Uterus (tissue), 4 donors: Measurements from ENCODE around the gene NRDE2. TPM values are rescaled to one million over a fixed set of nuclear protein-coding genes. Genes with fewer than 3 reads are reported as not detected.
A peak's percentile ranks its signal among the peaks of the same experiment; 100 is the strongest.

Experiments used
- DNase-seq, 2 donors: peaks; one replicate each; pipeline ENCODE4 v3.0.0-alpha.2; 2019 to 2020
- H3K27ac ChIP-seq, 2 donors: fragments of 200-600 bp; sonication (generic); 1 replicate in 1 of 2; 2 replicates in 1 of 2; pipeline ENCODE4 v1.5.1; 2016 to 2018
- H3K27me3 ChIP-seq, 2 donors: fragments of 200-600 bp; sonication (generic); one replicate each; pipeline ENCODE4 v1.5.1; 2018 to 2019; ENCODE audit warnings: control low read depth in 1 of 2
- H3K36me3 ChIP-seq, 2 donors: fragments of 200-600 bp; sonication (generic); one replicate each; pipeline ENCODE4 v1.5.1; 2019; ENCODE audit warnings: control low read depth in 1 of 2
- H3K4me1 ChIP-seq, 2 donors: fragments of 200-600 bp; sonication (generic); one replicate each; pipeline ENCODE4 v1.5.1; 2018 to 2019; ENCODE audit warnings: control low read depth in 1 of 2
- H3K4me3 ChIP-seq, 2 donors: fragments of 200-600 bp; sonication (generic); 1 replicate in 1 of 2; 2 replicates in 1 of 2; pipeline ENCODE4 v1.5.1; 2018 to 2019; ENCODE audit warnings: mild to moderate bottlenecking in 1 of 2
- H3K9me3 ChIP-seq, 2 donors: fragments of 200-600 bp; sonication (generic); one replicate each; pipeline ENCODE4 v1.5.1; 2019; ENCODE audit warnings: control low read depth in 1 of 2
- POLR2A ChIP-seq, 2 donors: fragments of 450-650 bp; IDR thresholded peaks; one replicate each; pipeline ENCODE4 v1.6.1; 2016; ENCODE audit warnings: antibody characterized with exemption in 2 of 2, mild to moderate bottlenecking in 1 of 2, moderate library complexity in 1 of 2
- intact Hi-C: fragments of 100-400 bp; cut with DNase I; formaldehyde crosslinking; loops from one replicate; pipeline ENCODE4 v1.15.1; 2023; ENCODE audit warnings: low total_unique reads
- total RNA-seq, 4 donors: library from RNA; depleted of rRNA in 3 of 4; stranded (reverse); fragments of >200 nt in 3 of 4; gene quantifications; one replicate each; pipeline versions ENCODE4 v1.1.0 to v1.2.4, GENCODE V29; 2014 to 2023
- TF ChIP-seq, protein P1 (sequence below), 4 experiments: fragments of 200-600 bp in 2 of 4; fragments of 450-650 bp in 2 of 4; sonication (generic) in 2 of 4; IDR thresholded peaks; one replicate each; pipeline ENCODE4 v1.5.1; 2016 to 2019; ENCODE audit warnings: antibody characterized with exemption in 4 of 4, mild to moderate bottlenecking in 2 of 4, moderate library complexity in 1 of 4
- donor health status: DM: yes; HTN: yes; CAD: no.

NRDE2 gene
- total RNA-seq, 4 donors from 2014 or later: 2.1 to 31.1 (median 27.0) TPM

DNA sequence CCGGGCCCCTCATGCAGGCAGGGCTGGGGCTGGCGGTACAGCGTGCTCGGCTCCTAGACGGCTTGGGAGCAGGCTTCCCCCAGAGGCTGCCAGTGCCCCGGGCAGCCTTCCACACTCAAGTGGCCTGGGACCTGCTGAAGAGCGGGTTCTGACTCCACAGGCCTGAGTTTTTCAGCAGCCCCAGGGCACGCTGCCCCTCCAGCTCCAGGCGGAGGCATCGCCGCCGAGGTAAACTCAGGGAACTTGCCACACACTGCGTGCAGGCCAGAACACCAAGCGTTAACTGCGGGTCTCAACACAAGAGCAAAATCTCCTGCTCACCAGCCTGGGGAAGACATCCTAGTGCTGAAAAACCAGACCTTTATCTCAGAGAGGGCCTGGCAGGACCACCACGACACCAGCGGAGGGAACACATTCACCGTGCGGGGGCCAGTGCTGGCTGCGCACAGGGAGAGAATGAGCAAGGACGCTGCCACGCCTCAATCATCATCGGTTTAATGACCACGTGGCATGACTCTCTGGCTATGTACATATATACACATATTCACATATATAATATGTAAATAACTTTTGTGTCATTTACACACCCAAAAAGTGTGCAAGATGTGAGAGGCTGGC is 54.1 kb downstream of the NRDE2 start:
- Histone ChIP-seq H3K27ac (no peak overlapping the region), H3K27me3 (no peaks in the 10 kb centered on the region), H3K36me3 (no peaks in the 10 kb centered on the region), H3K4me1 (no peaks in the 10 kb centered on the region), H3K9me3 (no peaks in the 10 kb centered on the region), H3K4me3 (no peak overlapping the region)
- no peak for DNase-seq
- TF ChIP-seq, protein P1, sequence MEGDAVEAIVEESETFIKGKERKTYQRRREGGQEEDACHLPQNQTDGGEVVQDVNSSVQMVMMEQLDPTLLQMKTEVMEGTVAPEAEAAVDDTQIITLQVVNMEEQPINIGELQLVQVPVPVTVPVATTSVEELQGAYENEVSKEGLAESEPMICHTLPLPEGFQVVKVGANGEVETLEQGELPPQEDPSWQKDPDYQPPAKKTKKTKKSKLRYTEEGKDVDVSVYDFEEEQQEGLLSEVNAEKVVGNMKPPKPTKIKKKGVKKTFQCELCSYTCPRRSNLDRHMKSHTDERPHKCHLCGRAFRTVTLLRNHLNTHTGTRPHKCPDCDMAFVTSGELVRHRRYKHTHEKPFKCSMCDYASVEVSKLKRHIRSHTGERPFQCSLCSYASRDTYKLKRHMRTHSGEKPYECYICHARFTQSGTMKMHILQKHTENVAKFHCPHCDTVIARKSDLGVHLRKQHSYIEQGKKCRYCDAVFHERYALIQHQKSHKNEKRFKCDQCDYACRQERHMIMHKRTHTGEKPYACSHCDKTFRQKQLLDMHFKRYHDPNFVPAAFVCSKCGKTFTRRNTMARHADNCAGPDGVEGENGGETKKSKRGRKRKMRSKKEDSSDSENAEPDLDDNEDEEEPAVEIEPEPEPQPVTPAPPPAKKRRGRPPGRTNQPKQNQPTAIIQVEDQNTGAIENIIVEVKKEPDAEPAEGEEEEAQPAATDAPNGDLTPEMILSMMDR (IDR thresholded peaks at IDR 0.05): no peak
- no peak for TF ChIP-seq POLR2A (IDR thresholded peaks at IDR 0.05)
- intact Hi-C loops: no loop called here

DNA sequence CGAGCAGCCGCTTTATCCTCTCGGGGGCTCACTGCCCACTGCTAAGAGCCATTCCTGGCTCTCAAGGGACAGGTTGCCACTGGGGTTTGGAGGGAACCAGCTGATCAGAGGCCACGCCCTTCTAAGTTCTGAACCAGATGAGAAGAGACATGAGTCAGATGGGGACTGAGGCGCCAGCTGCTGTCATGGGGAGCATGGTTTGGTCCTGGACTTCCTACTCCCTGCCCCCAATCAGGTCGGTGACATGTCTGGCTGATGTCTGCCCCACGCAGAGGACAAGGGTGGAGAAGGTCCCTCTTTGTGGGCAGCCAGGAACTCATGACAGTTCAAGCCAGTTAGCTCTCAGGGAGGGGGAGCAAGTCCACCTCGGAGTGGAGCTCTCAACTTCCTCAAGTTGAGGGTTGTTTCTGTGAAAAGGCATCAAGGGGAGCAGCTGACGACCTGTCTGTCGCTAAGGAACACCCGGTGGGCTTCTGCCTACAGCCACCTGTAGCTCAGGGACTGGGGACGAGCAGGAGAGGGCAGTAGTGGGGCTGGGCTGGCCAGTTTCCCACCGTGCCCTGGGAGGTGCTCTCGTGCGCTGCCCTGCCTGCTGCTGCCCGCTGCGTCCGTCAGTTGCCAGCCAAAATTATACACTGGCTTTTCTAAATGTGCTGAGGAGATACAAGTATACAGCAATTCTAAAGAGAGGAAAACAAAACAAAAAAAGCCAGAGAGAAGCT is 54.9 kb downstream of the NRDE2 start:
- Histone ChIP-seq H3K27ac (no peak overlapping the region), H3K27me3 (no peaks in the 10 kb centered on the region), H3K4me3 (no peak overlapping the region), H3K4me1 (no peaks in the 10 kb centered on the region), H3K36me3 (no peaks in the 10 kb centered on the region), H3K9me3 (no peaks in the 10 kb centered on the region)
- no peak for TF ChIP-seq POLR2A (IDR thresholded peaks at IDR 0.05)
- TF ChIP-seq, protein P1 (IDR thresholded peaks at IDR 0.05): no peak
- intact Hi-C loops: no loop called here
- DNase-seq: no peak

DNA sequence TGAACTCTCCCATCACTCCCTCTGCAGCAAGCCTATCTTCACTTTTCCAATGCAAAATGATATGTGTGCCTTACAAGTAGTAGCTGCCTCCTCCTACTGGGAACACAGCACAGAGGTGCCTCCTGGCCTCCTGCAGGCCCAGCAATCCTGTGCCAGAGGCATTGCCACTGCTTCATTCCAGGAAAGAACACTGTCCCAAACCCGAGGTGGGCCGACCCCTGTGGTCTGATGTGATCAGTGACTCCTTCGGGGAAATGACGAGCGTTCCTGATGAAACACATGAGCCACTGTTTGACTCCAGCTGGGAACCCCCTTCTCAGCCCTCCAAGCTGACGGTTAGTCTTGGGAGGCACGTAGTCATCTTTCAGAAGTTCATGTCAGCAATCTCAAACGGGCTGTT is 55.9 kb downstream of the NRDE2 start:
- Histone ChIP-seq H3K27me3 (no peaks in the 10 kb centered on the region), H3K4me1 (no peaks in the 10 kb centered on the region), H3K36me3 (no peaks in the 10 kb centered on the region), H3K4me3 (no peak overlapping the region), H3K9me3 (no peaks in the 10 kb centered on the region), H3K27ac (peak overlapping the region in 1 of 2 donors; percentile 41)
- intact Hi-C loops: no loop called here
- no peak for DNase-seq
- TF ChIP-seq POLR2A (IDR thresholded peaks at IDR 0.05): no peak
- TF ChIP-seq, protein P1 (IDR thresholded peaks at IDR 0.05): no peak

DNA sequence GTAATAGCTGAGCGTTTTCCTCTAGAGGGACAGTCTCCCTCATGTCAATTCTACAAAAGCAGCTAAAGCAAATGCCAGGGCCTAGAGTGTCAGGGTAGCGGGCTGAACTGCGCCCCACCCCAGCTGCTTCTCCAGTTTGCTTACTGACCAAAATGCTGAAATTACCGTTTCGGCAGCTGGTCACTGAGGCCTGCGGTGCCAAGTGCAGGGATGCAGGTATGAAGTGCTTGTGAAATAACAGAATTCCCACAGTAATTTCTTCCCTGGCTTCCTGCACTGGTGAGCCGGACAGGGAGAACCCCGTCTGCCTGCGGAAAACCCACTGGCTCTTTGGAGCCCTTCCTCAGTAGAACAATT is 56.3 kb downstream of the NRDE2 start:
- no peaks in the 10 kb centered on the region for H3K9me3 ChIP-seq
- DNase-seq: no peak
- H3K4me1 ChIP-seq: no peaks in the 10 kb centered on the region
- peak overlapping the region in 1 of 2 donors; percentile 41 for H3K27ac ChIP-seq
- H3K27me3 ChIP-seq: no peaks in the 10 kb centered on the region
- intact Hi-C loops: no loop called here
- no peaks in the 10 kb centered on the region for H3K36me3 ChIP-seq
- no peak overlapping the region for H3K4me3 ChIP-seq
- no peak for TF ChIP-seq POLR2A (IDR thresholded peaks at IDR 0.05)
- TF ChIP-seq, protein P1 (IDR thresholded peaks at IDR 0.05): no peak

DNA sequence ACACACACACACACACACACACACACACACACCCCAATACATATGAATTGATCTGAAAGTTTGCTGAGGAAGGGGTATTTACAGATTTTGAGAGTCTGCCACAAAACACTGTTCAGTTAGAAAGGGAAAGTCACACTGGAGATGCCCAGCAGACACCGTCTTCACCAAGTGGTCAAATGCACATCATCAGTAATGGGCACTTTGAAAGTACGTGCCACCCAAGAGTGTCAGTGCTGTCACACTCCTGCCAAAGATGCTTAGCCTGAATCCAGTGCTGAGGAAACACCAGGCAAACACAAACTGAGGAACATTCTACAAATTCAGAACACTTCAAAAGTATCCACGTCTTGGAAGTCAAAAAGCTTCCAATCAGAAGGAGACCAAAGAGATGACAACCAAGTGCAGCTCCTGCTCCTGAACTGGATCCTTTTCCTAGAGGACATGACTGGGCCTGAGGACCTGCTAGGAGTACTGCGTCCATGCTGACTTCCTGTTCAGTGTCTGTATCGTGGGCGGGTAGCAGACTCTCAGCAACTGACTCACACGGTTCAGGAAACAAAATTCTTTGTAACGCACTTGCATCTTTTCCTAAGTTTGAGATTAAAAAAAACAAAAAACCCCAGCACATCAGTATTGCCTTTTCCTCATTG is 56.8 kb downstream of the NRDE2 start:
- Histone ChIP-seq H3K27me3 (no peaks in the 10 kb centered on the region), H3K9me3 (no peaks in the 10 kb centered on the region), H3K4me3 (no peak overlapping the region), H3K4me1 (no peaks in the 10 kb centered on the region), H3K36me3 (no peaks in the 10 kb centered on the region), H3K27ac (peak overlapping the region in 1 of 2 donors; percentile 41)
- TF ChIP-seq, protein P1 (IDR thresholded peaks at IDR 0.05): no peak
- TF ChIP-seq POLR2A (IDR thresholded peaks at IDR 0.05): no peak
- no peak for DNase-seq
- intact Hi-C loops: no loop called here
